SK-N-SH (cell line): ENCODE results near the gene SLC2A11. TPM values are rescaled to one million over a fixed set of nuclear protein-coding genes. Genes with fewer than 3 reads are reported as not detected.

Experiments
- CTCF ChIA-PET: fragments of 300-600, 350-600 bp; formaldehyde crosslinking; extraction: SDS; loops from one replicate; lab custom pipeline; 2021; lab: Yijun Ruan, JAX
- POLR2A ChIA-PET: fragments of 350-600 bp; sonication (Branson Sonifier 250); formaldehyde crosslinking; extraction: SDS; loops from one replicate; lab custom pipeline; 2020; ENCODE audit warnings: antibody characterized with exemption, inconsistent platforms; lab: Yijun Ruan, JAX
- DNase-seq: peaks from one replicate; pipeline ENCODE4 v3.0.0; 2012
- H2AFZ ChIP-seq: fragments of 200-600 bp; sonication (generic); 2 replicates; pipeline ENCODE4 v1.8.1; 2016; ENCODE audit warnings: antibody characterized with exemption, mild to moderate bottlenecking, low read depth
- H3F3A ChIP-seq: fragments of 200-600 bp; sonication (generic); replicated peaks from 2 replicates; pipeline ENCODE3; 2016; ENCODE audit warnings: antibody characterized with exemption, mild to moderate bottlenecking; ENCODE audit not compliant: insufficient read depth
- H3K27ac ChIP-seq, 2 experiments: fragments of 200-500 bp in 1 of 2; fragments of 200-600 bp in 1 of 2; sonication (Bioruptor generic) in 1 of 2; sonication (generic), shearing (Covaris generic) in 1 of 2; 2 replicates each; pipeline versions ENCODE4 v1.5.1 to v1.6.1; 2014 to 2016; ENCODE audit warnings: low read depth in 2 of 2, inconsistent platforms in 1 of 2, low read length in 1 of 2, mild to moderate bottlenecking in 1 of 2, mixed read lengths in 1 of 2
- H3K27me3 ChIP-seq: fragments of 200-600 bp; sonication (generic), shearing (Covaris generic); 2 replicates; pipeline ENCODE4 v1.6.1; 2016; ENCODE audit warnings: mixed run types; ENCODE audit not compliant: insufficient read depth
- H3K36me3 ChIP-seq, 2 experiments: fragments of 200-500 bp in 1 of 2; fragments of 200-600 bp in 1 of 2; sonication (Bioruptor generic) in 1 of 2; sonication (generic) in 1 of 2; replicated peaks in 1 of 2; 2 replicates each; pipeline versions ENCODE3 to v1.5.1; 2014 to 2016; ENCODE audit warnings: low read length in 1 of 2, mild to moderate bottlenecking in 1 of 2; ENCODE audit not compliant: insufficient read depth in 2 of 2, control insufficient read depth in 1 of 2
- H3K4me1 ChIP-seq, 2 experiments: fragments of 200-500 bp in 1 of 2; fragments of 200-600 bp in 1 of 2; sonication (Bioruptor generic) in 1 of 2; sonication (generic), shearing (Covaris generic) in 1 of 2; 2 replicates each; pipeline versions ENCODE4 v1.5.1 to v1.6.1; 2014 to 2016; ENCODE audit warnings: low read depth in 1 of 2, low read length in 1 of 2, mixed run types in 1 of 2; ENCODE audit not compliant: insufficient read depth in 2 of 2, control insufficient read depth in 1 of 2
- H3K4me2 ChIP-seq: fragments of 200-600 bp; sonication (generic), shearing (Covaris generic); 2 replicates; pipeline ENCODE4 v1.6.1; 2017; ENCODE audit warnings: mixed run types
- H3K4me3 ChIP-seq, 2 experiments: fragments of 200-500 bp in 1 of 2; fragments of 200-600 bp in 1 of 2; sonication (Bioruptor generic) in 1 of 2; sonication (generic), shearing (Covaris generic) in 1 of 2; 2 replicates each; pipeline versions ENCODE4 v1.5.1 to v1.8.1; 2014 to 2016; ENCODE audit warnings: low read depth in 2 of 2, inconsistent platforms in 1 of 2, low read length in 1 of 2, mild to moderate bottlenecking in 1 of 2, mixed read lengths in 1 of 2, moderate library complexity in 1 of 2
- H3K79me2 ChIP-seq: fragments of 200-600 bp; sonication (generic); 2 replicates; pipeline ENCODE4 v1.8.1; 2017; ENCODE audit warnings: mild to moderate bottlenecking; ENCODE audit not compliant: insufficient read depth
- H3K9ac ChIP-seq: fragments of 200-600 bp; sonication (generic); 2 replicates; pipeline ENCODE4 v1.6.1; 2017; ENCODE audit warnings: mixed run types
- H3K9me2 ChIP-seq: fragments of 200-600 bp; sonication (generic); 2 replicates; pipeline ENCODE4 v1.6.1; 2017; ENCODE audit warnings: mixed run types
- H3K9me3 ChIP-seq: fragments of 200-600 bp; sonication (generic); 2 replicates; pipeline ENCODE4 v1.6.1; 2017; ENCODE audit warnings: mixed run types, mild to moderate bottlenecking, moderate library complexity
- H4K20me1 ChIP-seq: fragments of 200-600 bp; sonication (generic); 2 replicates; pipeline ENCODE4 v1.6.1; 2017; ENCODE audit warnings: mild to moderate bottlenecking, mixed run types; ENCODE audit not compliant: insufficient read depth
- ELF1 ChIP-seq: IDR thresholded peaks from 2 replicates; pipeline ENCODE4 v1.4.0; 2012
- EP300 ChIP-seq, 2 experiments: IDR thresholded peaks; 2 replicates each; pipeline versions ENCODE4 v1.4.0 to v1.6.1; 2012; ENCODE audit warnings: borderline replicate concordance in 1 of 2, low read depth in 1 of 2, low read length in 1 of 2
- EZH2phosphoT487 ChIP-seq: fragments of 200-600 bp; sonication (generic); IDR thresholded peaks from 2 replicates; pipeline ENCODE4 v1.6.1; 2017; ENCODE audit warnings: low read depth, mixed run types, mild to moderate bottlenecking, antibody characterized with exemption, moderate library complexity, borderline replicate concordance
- FOSL2 ChIP-seq: IDR thresholded peaks from 2 replicates; pipeline ENCODE4 v1.4.0; 2012; ENCODE audit warnings: low read depth, mild to moderate bottlenecking, moderate library complexity, borderline replicate concordance
- GABPA ChIP-seq: IDR thresholded peaks from 2 replicates; pipeline ENCODE4 v1.4.0; 2012; ENCODE audit warnings: low read depth, mild to moderate bottlenecking
- GATA2 ChIP-seq: sonication (generic); formaldehyde crosslinking; IDR thresholded peaks from 2 replicates; pipeline ENCODE4 v1.5.0; 2020; ENCODE audit warnings: mild to moderate bottlenecking, missing genetic modification reagents
- IRF3 ChIP-seq: fragments of 150-350 bp; IDR thresholded peaks from 2 replicates; pipeline ENCODE4 v1.6.1; 2016; ENCODE audit warnings: mild to moderate bottlenecking, low read depth, low read length
- MEF2A ChIP-seq: IDR thresholded peaks from 2 replicates; pipeline ENCODE4 v1.4.0; 2012; ENCODE audit warnings: low read depth, borderline replicate concordance
- NFIC ChIP-seq: IDR thresholded peaks from 2 replicates; pipeline ENCODE4 v1.4.0; 2012; ENCODE audit warnings: borderline replicate concordance
- POLR2AphosphoS5 ChIP-seq: IDR thresholded peaks from 2 replicates; pipeline ENCODE4 v1.6.1; 2012; ENCODE audit warnings: low read depth, low read length
- RAD21 ChIP-seq: IDR thresholded peaks from 2 replicates; pipeline ENCODE4 v1.6.1; 2012; ENCODE audit warnings: mild to moderate bottlenecking, low read length
- RCOR1 ChIP-seq: fragments of 150-350 bp; IDR thresholded peaks from 2 replicates; pipeline ENCODE4 v1.6.1; 2017; ENCODE audit warnings: antibody characterized with exemption, low read length
- RFX5 ChIP-seq: IDR thresholded peaks from 2 replicates; pipeline ENCODE4 v1.6.1; 2012; ENCODE audit warnings: mild to moderate bottlenecking, improper control_type of control experiment, low read length
- SMC3 ChIP-seq: IDR thresholded peaks from 2 replicates; pipeline ENCODE4 v1.6.1; 2012; ENCODE audit warnings: low read depth, low read length, improper control_type of control experiment
- TAF1 ChIP-seq: IDR thresholded peaks from 2 replicates; pipeline ENCODE4 v1.6.1; 2012; ENCODE audit warnings: low read depth, mild to moderate bottlenecking, low read length, moderate library complexity, borderline replicate concordance
- TEAD4 ChIP-seq: IDR thresholded peaks from 2 replicates; pipeline ENCODE4 v1.4.0; 2012; ENCODE audit warnings: mild to moderate bottlenecking, borderline replicate concordance; ENCODE audit not compliant: insufficient read depth
- YY1 ChIP-seq: IDR thresholded peaks from 2 replicates; pipeline ENCODE4 v1.4.0; 2012; ENCODE audit warnings: low read depth, mild to moderate bottlenecking
- WGBS: methylation state at CpG from one replicate; pipeline ENCODE4 v1.1.6; 2017; ENCODE audit warnings: low lambda C conversion rate; 5-methylcytosine and 5-hydroxymethylcytosine counted together
- polyA plus RNA-seq, 3 experiments: library from polyadenylated mRNA; depleted of rRNA; stranded (reverse); fragments of >200 nt; gene quantifications; 2 replicates each; pipeline ENCODE4 v1.2.3, GENCODE V29; 2012
- TF ChIP-seq, protein P1 (sequence below): IDR thresholded peaks from 2 replicates; pipeline ENCODE4 v1.4.0; 2012; ENCODE audit warnings: low read depth
- TF ChIP-seq, protein P2 (sequence below): fragments of 150-350 bp; IDR thresholded peaks from 2 replicates; pipeline ENCODE4 v1.6.1; 2017; ENCODE audit warnings: antibody characterized with exemption, low read length, low read depth, borderline replicate concordance
- TF ChIP-seq, protein P3 (sequence below): IDR thresholded peaks from 2 replicates; pipeline ENCODE4 v1.4.0; 2012; ENCODE audit warnings: low read depth, borderline replicate concordance

SLC2A11 gene
- polyA plus RNA-seq, 1 of the 3 experiments (the other 2 are of a cell fraction): 21.8 TPM

GRCh38 chr22:23925020-23925606 is 67.4 kb downstream of the SLC2A11 start:
- POLR2A ChIA-PET: no interaction called here

GRCh38 chr22:23926561-23926960 is 68.9 kb downstream of the SLC2A11 start:
- TF ChIP-seq RAD21 (no peak), TEAD4 (no peak), TAF1 (no peak), SMC3 (no peak), IRF3 (no peak), RCOR1 (no peak), NFIC (no peak), YY1 (no peak), MEF2A (no peak), ELF1 (no peak), EP300 (IDR thresholded peaks at IDR 0.05; ENCODE audit: borderline replicate concordance in 1 of 2, low read depth in 1 of 2, low read length in 1 of 2) (no peak), GATA2 (CRISPR knock-in tag) (no peak), EZH2phosphoT487 (no peak)
- TF ChIP-seq, protein P1, sequence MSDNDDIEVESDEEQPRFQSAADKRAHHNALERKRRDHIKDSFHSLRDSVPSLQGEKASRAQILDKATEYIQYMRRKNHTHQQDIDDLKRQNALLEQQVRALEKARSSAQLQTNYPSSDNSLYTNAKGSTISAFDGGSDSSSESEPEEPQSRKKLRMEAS: no peak
- TF ChIP-seq, protein P2, sequence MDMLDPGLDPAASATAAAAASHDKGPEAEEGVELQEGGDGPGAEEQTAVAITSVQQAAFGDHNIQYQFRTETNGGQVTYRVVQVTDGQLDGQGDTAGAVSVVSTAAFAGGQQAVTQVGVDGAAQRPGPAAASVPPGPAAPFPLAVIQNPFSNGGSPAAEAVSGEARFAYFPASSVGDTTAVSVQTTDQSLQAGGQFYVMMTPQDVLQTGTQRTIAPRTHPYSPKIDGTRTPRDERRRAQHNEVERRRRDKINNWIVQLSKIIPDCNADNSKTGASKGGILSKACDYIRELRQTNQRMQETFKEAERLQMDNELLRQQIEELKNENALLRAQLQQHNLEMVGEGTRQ: no peak
- TF ChIP-seq, protein P3, sequence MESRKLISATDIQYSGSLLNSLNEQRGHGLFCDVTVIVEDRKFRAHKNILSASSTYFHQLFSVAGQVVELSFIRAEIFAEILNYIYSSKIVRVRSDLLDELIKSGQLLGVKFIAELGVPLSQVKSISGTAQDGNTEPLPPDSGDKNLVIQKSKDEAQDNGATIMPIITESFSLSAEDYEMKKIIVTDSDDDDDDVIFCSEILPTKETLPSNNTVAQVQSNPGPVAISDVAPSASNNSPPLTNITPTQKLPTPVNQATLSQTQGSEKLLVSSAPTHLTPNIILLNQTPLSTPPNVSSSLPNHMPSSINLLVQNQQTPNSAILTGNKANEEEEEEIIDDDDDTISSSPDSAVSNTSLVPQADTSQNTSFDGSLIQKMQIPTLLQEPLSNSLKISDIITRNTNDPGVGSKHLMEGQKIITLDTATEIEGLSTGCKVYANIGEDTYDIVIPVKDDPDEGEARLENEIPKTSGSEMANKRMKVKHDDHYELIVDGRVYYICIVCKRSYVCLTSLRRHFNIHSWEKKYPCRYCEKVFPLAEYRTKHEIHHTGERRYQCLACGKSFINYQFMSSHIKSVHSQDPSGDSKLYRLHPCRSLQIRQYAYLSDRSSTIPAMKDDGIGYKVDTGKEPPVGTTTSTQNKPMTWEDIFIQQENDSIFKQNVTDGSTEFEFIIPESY: no peak
- ChIA-PET POLR2A (no interaction called here), CTCF (interaction anchor here (0.9 kb wide), 1 partner anchor 30 kb away, joined by 3 read pairs; no protein-coding TSS in a partner anchor)
- no peaks in the 10 kb centered on the region for H3K27me3 ChIP-seq
- H3K4me2 ChIP-seq: no peak overlapping the region
- no peak overlapping the region for H2AFZ ChIP-seq
- no peaks in the 10 kb centered on the region for H3K79me2 ChIP-seq
- no peak overlapping the region for H3K9ac ChIP-seq
- H4K20me1 ChIP-seq: no peaks in the 10 kb centered on the region
- H3K27ac ChIP-seq: no peak overlapping the region
- H3K4me3 ChIP-seq: no peak overlapping the region
- H3K9me3 ChIP-seq: no peaks in the 10 kb centered on the region; the same call in 1 of the 2 replicates
- no peaks in the 10 kb centered on the region for H3F3A ChIP-seq
- WGBS: 55% methylated on average over 11 of the region's 14 CpGs
- no peaks in the 10 kb centered on the region for H3K4me1 ChIP-seq
- no peaks in the 10 kb centered on the region for H3K9me2 ChIP-seq
- H3K36me3 ChIP-seq: peaks cover 3 to 28% of the 10 kb centered on the region in 2 experiments
- no peak for DNase-seq

More at GRCh38 chr22:23925020-23925606, 67.4 kb downstream of the SLC2A11 start:
- no peaks in the 10 kb centered on the region for H3K4me1 ChIP-seq
- no peaks in the 10 kb centered on the region for H3K79me2 ChIP-seq
- no peak for DNase-seq
- peaks cover 3 to 30% of the 10 kb centered on the region in 2 experiments for H3K36me3 ChIP-seq
- no peak overlapping the region for H2AFZ ChIP-seq
- CTCF ChIA-PET: interaction anchor here (1.3 kb wide), 1 partner anchor 32 kb away, joined by 3 read pairs; no protein-coding TSS in a partner anchor
- no peaks in the 10 kb centered on the region for H3F3A ChIP-seq
- H3K27me3 ChIP-seq: no peaks in the 10 kb centered on the region
- TF ChIP-seq POLR2AphosphoS5 (no peak), SMC3 (no peak), GABPA (no peak), RFX5 (no peak), GATA2 (CRISPR knock-in tag) (no peak), FOSL2 (no peak), NFIC (no peak)
- TF ChIP-seq, protein P3: no peak
- no peak overlapping the region for H3K9ac ChIP-seq
- H3K27ac ChIP-seq: no peak overlapping the region
- no peak overlapping the region for H3K4me2 ChIP-seq
- H3K9me3 ChIP-seq: no peaks in the 10 kb centered on the region; the same call in 1 of the 2 replicates
- H3K4me3 ChIP-seq: no peak overlapping the region
- 75% methylated on average over 5 of the region's 6 CpGs for WGBS
- H4K20me1 ChIP-seq: no peaks in the 10 kb centered on the region
- no peaks in the 10 kb centered on the region for H3K9me2 ChIP-seq
